Measurements from ENCODE around the gene TRIM74. TPM values are rescaled to one million over a fixed set of nuclear protein-coding genes. Genes with fewer than 3 reads are reported as not detected.
"Not testable (repeated sequence)": the region's sequence is repeated elsewhere in the genome, so short reads cannot be mapped to it uniquely, and the experiment has no call there.

Gene TRIM74
- total RNA-seq, 4 donors from 2014 or later = 1.4 TPM; not detected in 3

- H3K4me3 ChIP-seq, H3K4me1 ChIP-seq, H3K27ac ChIP-seq, H3K27me3 ChIP-seq, H3K9me3 ChIP-seq: not testable (repeated sequence)
- peaks cover 0 to 28% (median 0%) of the 10 kb centered on the region in 3 donors for H3K36me3 ChIP-seq
- peak; percentile 49 to 63 (median 57) for TF ChIP-seq CTCF (IDR thresholded peaks at IDR 0.05)
- DNase-seq (ENCODE audit: low spot score in 2 of 2) = peak in 1 of 2 donors; percentile 55
- 62 to 67% methylated on average over 9 of the region's 9 CpGs for WGBS, 2 donors
Measured at GRCh38 chr7:72914756-72915525, 54.3 kb downstream of the TRIM74 start.

GRCh38 chr7:72913750-72914149 is 55.5 kb downstream of the TRIM74 start:
- not testable (repeated sequence) for H3K4me1 ChIP-seq; H3K27me3 ChIP-seq; H3K4me3 ChIP-seq; H3K27ac ChIP-seq; H3K9me3 ChIP-seq; DNase-seq (ENCODE audit: low spot score in 2 of 2)
- 82 to 87% methylated on average over 10 of the region's 10 CpGs for WGBS, 2 donors
- H3K36me3 ChIP-seq = peaks cover 0 to 28% (median 0%) of the 10 kb centered on the region in 3 donors

- 89 to 92% methylated on average over 9 to 10 of the region's 12 CpGs for WGBS, 2 donors
- H3K27me3 ChIP-seq; H3K27ac ChIP-seq; H3K4me3 ChIP-seq; H3K9me3 ChIP-seq; DNase-seq (ENCODE audit: low spot score in 2 of 2); H3K4me1 ChIP-seq: not testable (repeated sequence)
- H3K36me3 ChIP-seq = peaks cover 0 to 35% (median 0%) of the 10 kb centered on the region in 3 donors
Measured at GRCh38 chr7:72911395-72911794, 57.9 kb downstream of the TRIM74 start.

Small RNA genes lying within 50 kb of the gene (small RNA-seq; reads per million reads assigned to genes)
- gene RF00019 = not detected

Other genes with a start within 250 kb of the TRIM74 start
- 1 to 10 TPM; 2.4 to 7.1 (median 6.1) TPM for gene TYW1B, start 141.3 kb downstream of the TRIM74 start, total RNA-seq
- 10 to 100 TPM; 14.2 to 22.2 (median 17.5) TPM for gene POM121, start 44.4 kb downstream of the TRIM74 start, total RNA-seq
- gene SPDYE8, start 60.3 kb upstream of the TRIM74 start, total RNA-seq = not detected
- not detected for gene SPDYE11, start 88.4 kb upstream of the TRIM74 start, total RNA-seq
- gene SPDYE9, start 116.6 kb upstream of the TRIM74 start, total RNA-seq = not detected

All from tibial nerve (tissue), 4 donors.